Stimulated activated effector memory CD8-positive, alpha-beta T cell treated with anti-CD3 and anti-CD28 coated beads, Interleukin-12 subunit alpha, Interleukin-12 subunit beta, amount 100 ng/mL, for 72 hours (primary cell): ENCODE data around the gene ETV1.
"Not testable (repeated sequence)": the region's sequence is repeated elsewhere in the genome, so short reads cannot be mapped to it uniquely, and the experiment has no call there.

Source experiments
- ATAC-seq: fragments of 150-1000 bp; cut with Tn5 transposase; 2 replicates; pipeline ENCODE4 v1.10.0; 2021
- DNase-seq, 2 donors: peaks; one replicate each; pipeline ENCODE4 v3.0.0; 2021 to 2022; ENCODE audit warnings: low spot score in 2 of 2
- H3K27ac Mint-ChIP-seq: one replicate; pipeline ENCODE4 v1.8.0; 2022; ENCODE audit warnings: mild to moderate bottlenecking, mixed read lengths
- H3K36me3 Mint-ChIP-seq: one replicate; pipeline ENCODE4 v1.8.0; 2022; ENCODE audit warnings: mild to moderate bottlenecking, mixed read lengths
- H3K4me1 Mint-ChIP-seq: one replicate; pipeline ENCODE4 v1.8.0; 2022; ENCODE audit warnings: mixed read lengths
- H3K4me3 Mint-ChIP-seq: one replicate; pipeline ENCODE4 v1.8.0; 2022; ENCODE audit warnings: mild to moderate bottlenecking, mixed read lengths
- H3K9me3 Mint-ChIP-seq: one replicate; pipeline ENCODE4 v1.8.0; 2022; ENCODE audit warnings: mixed read lengths

The ETV1 gene

DNA sequence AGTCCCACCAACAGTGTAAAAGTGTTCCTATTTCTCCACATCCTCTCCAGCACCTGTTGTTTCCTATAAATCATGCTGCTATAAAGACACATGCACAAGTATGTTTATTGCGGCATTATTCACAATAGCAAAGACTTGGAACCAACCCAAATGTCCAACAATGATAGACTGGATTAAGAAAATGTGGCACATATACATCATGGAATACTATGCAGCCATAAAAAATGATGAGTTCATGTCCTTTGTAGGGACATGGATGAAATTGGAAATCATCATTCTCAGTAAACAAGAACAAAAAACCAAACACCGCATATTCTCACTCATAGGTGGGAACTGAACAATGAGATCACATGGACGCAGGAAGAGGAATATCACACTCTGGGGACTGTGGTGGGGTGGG, 71.1 kb downstream of the ETV1 start:
- not testable (repeated sequence) for H3K9me3 Mint-ChIP-seq, H3K4me3 Mint-ChIP-seq, H3K4me1 Mint-ChIP-seq, H3K36me3 Mint-ChIP-seq, H3K27ac Mint-ChIP-seq, ATAC-seq, DNase-seq

GRCh38 chr7:13917103-13917502, 72.4 kb downstream of the ETV1 start:
- not testable (repeated sequence) for ATAC-seq, H3K4me3 Mint-ChIP-seq, H3K36me3 Mint-ChIP-seq, H3K27ac Mint-ChIP-seq, DNase-seq, H3K9me3 Mint-ChIP-seq, H3K4me1 Mint-ChIP-seq

DNA sequence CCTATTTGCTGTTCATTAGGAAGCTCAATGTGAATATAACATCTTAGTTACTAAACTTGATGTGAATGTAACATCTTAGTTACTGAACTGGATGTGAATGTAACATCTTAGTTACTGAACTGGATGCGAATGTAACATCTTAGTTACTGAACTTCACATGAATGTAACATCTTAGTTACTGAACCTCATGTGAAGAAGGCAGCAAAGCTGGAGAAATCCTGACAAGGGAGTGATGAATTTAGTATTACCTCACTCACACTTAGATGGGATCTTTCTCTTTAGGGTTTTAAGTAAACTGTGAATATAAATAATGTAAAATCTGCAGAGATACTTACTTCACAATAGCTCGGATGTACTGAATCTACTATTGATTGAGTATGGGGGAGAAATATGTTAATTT, 73.6 kb downstream of the ETV1 start:
- H3K9me3 Mint-ChIP-seq, result no peaks in the 10 kb centered on the region
- H3K36me3 Mint-ChIP-seq, result no peaks in the 10 kb centered on the region
- peaks cover 14% of the 10 kb centered on the region for H3K4me1 Mint-ChIP-seq
- no peak for DNase-seq
- peak overlapping the region; percentile 40 for H3K27ac Mint-ChIP-seq
- ATAC-seq, result no peak
- H3K4me3 Mint-ChIP-seq, result no peak overlapping the region

DNA sequence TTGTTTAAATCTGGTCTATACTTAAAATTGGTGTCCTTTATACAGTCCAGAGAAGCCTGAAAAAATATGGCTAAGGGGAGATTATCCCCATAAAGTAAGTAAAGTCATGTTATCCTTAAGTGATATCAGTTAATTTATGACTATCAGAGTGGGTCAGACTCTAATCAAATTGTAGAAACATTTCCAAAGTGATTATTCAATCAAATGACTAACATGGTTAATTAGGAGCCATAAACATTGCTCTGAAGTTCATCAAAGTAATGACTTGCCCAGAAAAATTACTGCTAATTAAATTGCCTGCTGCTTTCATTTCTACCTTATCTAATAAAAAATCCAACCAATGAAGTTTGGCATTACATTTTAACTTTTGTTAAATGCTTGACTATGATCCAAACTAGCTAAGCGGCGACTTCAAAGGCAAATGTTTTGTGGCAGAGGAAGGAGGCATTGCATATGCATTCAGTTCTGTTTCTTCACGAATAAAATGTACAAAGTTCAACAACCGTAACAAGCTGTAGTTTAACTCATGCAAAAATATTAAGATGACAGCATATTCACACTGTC, 76.7 kb downstream of the ETV1 start:
- no peak overlapping the region for H3K27ac Mint-ChIP-seq
- H3K4me3 Mint-ChIP-seq, result no peak overlapping the region
- ATAC-seq (no peak), DNase-seq (no peak)
- H3K4me1 Mint-ChIP-seq, result peaks cover 29% of the 10 kb centered on the region
- H3K36me3 Mint-ChIP-seq, result no peaks in the 10 kb centered on the region
- no peaks in the 10 kb centered on the region for H3K9me3 Mint-ChIP-seq

DNA sequence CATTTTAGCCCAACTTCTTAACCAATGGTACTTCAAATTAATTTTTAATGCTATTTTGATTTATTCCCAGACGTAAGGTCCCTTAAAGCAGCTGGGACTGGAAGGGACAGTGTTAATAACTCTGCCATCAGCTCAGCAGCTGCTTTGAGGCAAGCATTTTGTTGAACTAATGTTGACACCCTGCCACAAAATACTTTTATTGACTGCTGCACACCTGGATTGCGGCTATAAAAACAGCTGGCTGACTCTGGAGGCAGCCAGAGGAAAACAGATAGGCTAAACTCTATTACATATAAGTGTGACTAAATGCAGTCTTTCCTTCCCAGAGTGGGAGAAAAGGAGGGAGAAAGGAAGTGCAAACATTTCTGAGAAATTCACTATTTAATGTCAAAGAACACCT, 77.6 kb downstream of the ETV1 start:
- ATAC-seq, result no peak
- Mint-ChIP-seq H3K27ac (no peak overlapping the region), H3K36me3 (no peaks in the 10 kb centered on the region), H3K4me1 (peaks cover 29% of the 10 kb centered on the region), H3K4me3 (no peak overlapping the region), H3K9me3 (no peaks in the 10 kb centered on the region)
- DNase-seq, result no peak

DNA sequence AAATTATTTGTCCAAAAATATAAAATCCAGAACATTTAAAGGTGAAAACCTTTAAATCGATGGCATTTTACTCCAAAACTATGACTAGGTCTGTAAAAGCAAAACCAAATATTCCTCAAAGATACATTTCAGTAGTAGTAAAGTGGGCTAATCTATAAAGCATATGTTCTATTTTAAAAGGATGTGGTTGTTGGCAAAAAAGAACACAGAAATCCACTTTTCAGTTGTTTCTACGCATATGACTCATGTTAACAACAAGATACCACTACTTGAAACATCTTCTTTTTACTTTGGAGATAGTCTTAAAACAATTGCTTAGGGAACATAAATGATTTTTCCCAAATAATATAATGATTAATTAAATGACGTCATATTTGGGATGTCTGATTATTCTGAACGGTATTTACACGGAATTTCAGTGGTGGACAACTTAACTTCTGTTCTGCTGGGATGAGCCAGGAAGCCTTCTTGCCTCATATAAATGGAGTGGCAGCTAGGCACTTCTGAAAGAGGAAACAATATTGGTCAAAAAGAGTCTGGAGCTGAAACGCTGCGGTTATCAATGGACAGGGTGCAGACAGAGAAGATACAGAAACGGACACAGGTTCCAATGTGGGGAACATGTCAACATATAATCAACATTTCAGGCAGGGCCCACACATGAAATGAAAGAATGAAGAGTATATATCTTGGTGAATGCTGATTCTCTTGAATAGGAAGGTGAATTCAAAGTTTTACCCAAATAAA, 78.5 kb downstream of the ETV1 start:
- Mint-ChIP-seq H3K4me1 (peaks cover 29% of the 10 kb centered on the region), H3K36me3 (no peaks in the 10 kb centered on the region), H3K9me3 (peaks cover under 1% of the 10 kb centered on the region), H3K27ac (peak overlapping the region; percentile 13), H3K4me3 (peak overlapping the region; percentile 39)
- DNase-seq, result no peak
- peak; percentile 93 for ATAC-seq

DNA sequence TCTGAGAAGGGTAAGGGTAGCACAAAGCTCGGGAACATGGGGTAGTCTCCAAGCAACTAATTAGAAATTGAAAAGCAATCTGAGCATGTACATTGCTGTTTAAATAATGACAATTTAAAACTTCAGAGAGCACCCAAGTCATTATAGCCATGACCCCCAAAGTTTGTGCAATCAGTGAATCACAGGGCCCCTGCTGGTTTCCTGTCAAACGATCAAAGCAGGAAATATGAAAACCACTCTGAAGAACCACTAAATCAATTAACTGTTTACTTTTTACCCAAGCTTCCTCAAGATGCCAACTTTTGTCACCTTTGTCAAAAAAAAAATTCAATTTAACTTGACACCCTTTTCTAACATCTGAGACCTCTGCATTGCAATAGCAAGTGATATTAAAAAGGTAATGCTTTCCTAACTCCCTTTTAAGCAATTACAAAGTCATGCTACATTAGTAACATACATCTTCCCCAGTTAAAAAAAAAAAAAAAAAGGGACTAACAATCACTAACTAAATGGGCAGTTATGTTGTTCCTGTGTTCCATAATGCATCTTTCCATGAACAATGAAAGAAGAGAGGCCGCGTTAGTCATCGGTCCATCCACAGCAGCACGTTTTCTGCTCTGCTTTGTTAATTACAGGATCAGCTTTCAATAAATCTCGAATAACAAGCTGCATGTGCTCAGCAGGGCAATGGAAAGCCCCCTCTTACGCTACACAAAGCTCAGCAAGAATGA, 80.6 kb downstream of the ETV1 start:
- DNase-seq (no peak), ATAC-seq (peak; percentile 77)
- H3K4me3 Mint-ChIP-seq, result peak overlapping the region; percentile 2
- no peaks in the 10 kb centered on the region for H3K36me3 Mint-ChIP-seq
- peaks cover 4% of the 10 kb centered on the region for H3K9me3 Mint-ChIP-seq
- peak overlapping the region; percentile 38 for H3K27ac Mint-ChIP-seq
- peaks cover 29% of the 10 kb centered on the region for H3K4me1 Mint-ChIP-seq

DNA sequence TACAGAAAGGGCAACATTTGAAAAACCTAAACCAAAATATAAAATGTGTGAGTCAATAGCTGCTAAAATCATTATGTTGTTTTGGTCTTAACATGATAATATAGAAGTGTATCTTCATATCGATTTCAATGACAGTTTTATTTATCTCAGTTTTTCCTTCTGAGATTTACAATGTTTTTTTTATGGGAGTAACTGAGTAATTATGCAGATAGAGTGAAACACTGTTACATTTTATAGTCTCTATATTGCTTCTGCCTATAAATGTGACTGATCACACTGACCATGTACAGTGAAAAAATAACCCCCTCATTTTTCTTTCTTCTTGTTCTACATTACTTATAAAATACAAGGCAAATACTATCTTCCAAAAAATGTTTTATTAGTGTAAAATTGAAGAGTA, 81.6 kb downstream of the ETV1 start:
- no peak for DNase-seq
- no peak for ATAC-seq
- H3K4me1 Mint-ChIP-seq, result peaks cover 29% of the 10 kb centered on the region
- no peaks in the 10 kb centered on the region for H3K36me3 Mint-ChIP-seq
- H3K27ac Mint-ChIP-seq, result no peak overlapping the region
- H3K4me3 Mint-ChIP-seq, result no peak overlapping the region
- H3K9me3 Mint-ChIP-seq, result peaks cover 4% of the 10 kb centered on the region

- H3K9me3 Mint-ChIP-seq, result peaks cover 4% of the 10 kb centered on the region
- DNase-seq (no peak), ATAC-seq (no peak)
- H3K4me3 Mint-ChIP-seq, result no peak overlapping the region
- no peaks in the 10 kb centered on the region for H3K36me3 Mint-ChIP-seq
- peaks cover 15% of the 10 kb centered on the region for H3K4me1 Mint-ChIP-seq
- H3K27ac Mint-ChIP-seq, result no peak overlapping the region
Observed at GRCh38 chr7:13904689-13905088, 84.8 kb downstream of the ETV1 start.

DNA sequence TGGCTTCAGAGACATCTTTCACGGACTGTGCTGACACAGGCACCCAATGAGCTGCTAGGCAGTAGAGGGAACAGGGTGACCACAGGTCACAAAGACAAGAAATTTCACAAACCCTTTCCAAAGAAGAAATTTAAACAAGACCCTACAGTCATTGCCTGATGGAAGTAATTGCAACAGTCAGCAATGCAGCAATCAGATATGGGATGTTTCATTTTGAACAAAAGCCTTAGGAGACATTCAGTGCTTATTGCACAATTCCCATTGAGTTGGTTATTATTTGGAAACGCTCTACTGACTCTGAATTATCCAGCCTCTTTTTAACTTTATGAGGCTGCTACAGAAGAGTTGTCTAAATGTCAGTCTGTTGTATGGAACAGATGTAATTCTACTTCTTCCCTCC, 85.5 kb downstream of the ETV1 start:
- Mint-ChIP-seq H3K4me3 (no peak overlapping the region), H3K27ac (no peak overlapping the region), H3K36me3 (no peaks in the 10 kb centered on the region), H3K9me3 (peaks cover 4% of the 10 kb centered on the region), H3K4me1 (peaks cover 12% of the 10 kb centered on the region)
- ATAC-seq (no peak), DNase-seq (no peak)

- ATAC-seq, result no peak
- Mint-ChIP-seq H3K4me3 (no peak overlapping the region), H3K4me1 (peaks cover 9% of the 10 kb centered on the region), H3K27ac (no peak overlapping the region), H3K9me3 (peaks cover 4% of the 10 kb centered on the region), H3K36me3 (no peaks in the 10 kb centered on the region)
- DNase-seq, result no peak
Observed at GRCh38 chr7:13901577-13901976, 87.9 kb downstream of the ETV1 start.

GRCh38 chr7:13898957-13899670, 90.4 kb downstream of the ETV1 start:
- Mint-ChIP-seq H3K27ac (no peak overlapping the region), H3K4me1 (peaks cover 17% of the 10 kb centered on the region), H3K36me3 (no peaks in the 10 kb centered on the region), H3K9me3 (no peaks in the 10 kb centered on the region), H3K4me3 (no peak overlapping the region)
- ATAC-seq (no peak), DNase-seq (no peak)

DNA sequence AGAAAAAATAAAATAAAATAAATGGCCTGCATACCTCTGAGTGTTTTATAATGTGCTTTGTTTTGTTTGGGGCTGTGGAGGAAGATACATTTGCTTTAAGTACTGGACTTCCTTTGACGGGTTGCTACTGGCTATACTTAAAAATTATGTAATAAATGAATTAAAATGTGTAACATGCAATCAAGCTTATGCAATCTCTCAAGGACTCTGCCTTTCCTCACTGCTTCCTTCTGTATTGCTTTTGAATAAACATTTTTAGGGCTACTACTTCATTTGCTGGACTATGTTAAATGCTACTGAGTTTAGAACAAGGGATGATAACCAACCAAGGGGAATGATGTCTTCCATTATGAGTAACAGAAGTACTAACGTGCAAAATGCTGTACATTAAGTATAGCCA, 91.6 kb downstream of the ETV1 start:
- ATAC-seq, result no peak
- H3K4me3 Mint-ChIP-seq, result no peak overlapping the region

DNA sequence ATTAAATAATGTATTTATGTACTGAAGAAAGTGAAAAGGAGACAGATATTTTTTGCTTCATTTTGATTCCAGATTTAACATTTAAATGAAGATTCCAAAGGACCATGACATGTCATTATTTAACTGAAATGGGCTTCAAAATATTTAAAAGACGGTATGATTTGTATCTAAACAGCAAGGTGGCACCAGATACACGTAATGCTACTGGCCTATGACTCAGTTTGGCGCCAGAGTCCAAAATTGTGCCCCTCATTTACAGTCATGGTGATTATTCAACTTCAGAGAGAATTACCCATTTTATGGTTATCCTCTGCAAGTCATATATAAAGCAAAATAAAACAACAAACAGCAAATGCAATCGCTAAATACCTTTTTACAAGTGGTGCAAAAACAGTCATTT, 94.5 kb downstream of the ETV1 start:
- no peaks in the 10 kb centered on the region for H3K9me3 Mint-ChIP-seq
- no peaks in the 10 kb centered on the region for H3K36me3 Mint-ChIP-seq
- H3K4me1 Mint-ChIP-seq, result peaks cover 17% of the 10 kb centered on the region
- DNase-seq (no peak), ATAC-seq (no peak)
- H3K4me3 Mint-ChIP-seq, result no peak overlapping the region
- H3K27ac Mint-ChIP-seq, result no peak overlapping the region

More for the DNA sequence above, 91.6 kb downstream of the ETV1 start:
- Mint-ChIP-seq H3K9me3 (no peaks in the 10 kb centered on the region), H3K36me3 (no peaks in the 10 kb centered on the region), H3K4me1 (peaks cover 17% of the 10 kb centered on the region), H3K27ac (no peak overlapping the region)
- DNase-seq, result no peak

DNA sequence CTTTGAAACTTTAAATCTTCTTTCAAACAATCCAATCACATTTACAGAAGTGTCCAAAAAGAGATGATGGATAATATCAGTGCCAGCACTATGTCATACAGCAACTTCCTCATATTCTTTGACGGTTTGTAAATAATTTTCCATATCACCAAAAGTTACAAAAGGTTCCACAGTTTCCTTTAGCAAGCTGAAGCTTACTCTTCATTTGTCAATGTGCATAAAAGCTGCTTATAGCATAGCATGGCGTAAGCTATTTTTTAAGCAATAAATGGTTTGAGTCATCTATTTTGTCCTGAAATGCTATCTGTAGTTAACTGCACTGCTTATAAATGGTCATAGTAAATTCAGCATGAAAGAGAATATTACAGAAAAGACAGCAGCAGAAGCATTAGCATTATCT, 95.1 kb downstream of the ETV1 start:
- H3K27ac Mint-ChIP-seq, result no peak overlapping the region
- H3K4me1 Mint-ChIP-seq, result peaks cover 17% of the 10 kb centered on the region
- H3K4me3 Mint-ChIP-seq, result no peak overlapping the region
- no peak for DNase-seq
- H3K36me3 Mint-ChIP-seq, result no peaks in the 10 kb centered on the region
- no peak for ATAC-seq
- H3K9me3 Mint-ChIP-seq, result no peaks in the 10 kb centered on the region
